PC-3 (cell line): ENCODE data around the gene DNM3. TPM values are rescaled to one million over a fixed set of nuclear protein-coding genes. Genes with fewer than 3 reads are reported as not detected.

ENCODE experiments used
- ATAC-seq: fragments of 200-7000 bp; cut with Tn5 transposase; 2 replicates; pipeline ENCODE4 v1.9.1; 2020; ENCODE audit warnings: mild to moderate bottlenecking, moderate library complexity
- BruUV-seq: library from RNA; stranded (reverse); fragments of 400-500 nt; replicated peaks from 2 replicates; lab custom pipeline; 2021; lab: Mats Ljungman, UMichigan
- CTCF ChIA-PET: fragments of 300-600 bp; sonication (Branson Sonifier 250); formaldehyde crosslinking; loops from one replicate; lab custom pipeline; 2022; ENCODE audit warnings: antibody characterized with exemption; lab: Charles Lee
- POLR2A ChIA-PET: fragments of 300-600 bp; sonication (Branson Sonifier 250); formaldehyde crosslinking; loops from one replicate; lab custom pipeline; 2022; ENCODE audit warnings: antibody characterized with exemption; ENCODE audit not compliant: unreplicated experiment; lab: Charles Lee
- DNase-seq: peaks from one replicate; pipeline ENCODE4 v3.0.0-alpha.2; 2015
- H2AFZ ChIP-seq: fragments of 300-600 bp; sonication (generic); 2 replicates; pipeline ENCODE4 v1.6.0; 2016; ENCODE audit warnings: antibody characterized with exemption, low read length
- H3F3A ChIP-seq: fragments of 300-600 bp; sonication (generic); one replicate; pipeline ENCODE4 v1.6.0; 2017; ENCODE audit warnings: antibody characterized with exemption, low read length, control low read depth, mild to moderate bottlenecking; ENCODE audit not compliant: unreplicated experiment
- H3K27ac ChIP-seq: fragments of 300-600 bp; sonication (generic); 2 replicates; pipeline ENCODE4 v1.5.1; 2016; ENCODE audit warnings: mild to moderate bottlenecking, low read length
- H3K27me3 ChIP-seq: fragments of 300-600 bp; sonication (generic); 2 replicates; pipeline ENCODE4 v1.6.1; 2016; ENCODE audit warnings: low read length, mixed read lengths
- H3K36me3 ChIP-seq: fragments of 300-600 bp; sonication (generic); 2 replicates; pipeline ENCODE4 v1.6.1; 2016; ENCODE audit warnings: low read depth, mixed run types, low read length, mixed read lengths
- H3K4me1 ChIP-seq: fragments of 300-600 bp; sonication (generic); 2 replicates; pipeline ENCODE4 v1.5.1; 2016; ENCODE audit warnings: low read length; ENCODE audit not compliant: insufficient read depth
- H3K4me2 ChIP-seq: fragments of 300-600 bp; sonication (generic); 2 replicates; pipeline ENCODE4 v1.6.0; 2016; ENCODE audit warnings: low read length
- H3K4me3 ChIP-seq: fragments of 300-600 bp; sonication (generic); 2 replicates; pipeline ENCODE4 v1.5.1; 2016; ENCODE audit warnings: mild to moderate bottlenecking, low read length, mixed read lengths
- H3K79me2 ChIP-seq: fragments of 300-600 bp; sonication (generic); 2 replicates; pipeline ENCODE4 v1.6.1; 2017; ENCODE audit warnings: low read length, mixed read lengths
- H3K9ac ChIP-seq: fragments of 300-600 bp; sonication (generic); 2 replicates; pipeline ENCODE4 v1.6.0; 2016; ENCODE audit warnings: mild to moderate bottlenecking, low read length
- H3K9me2 ChIP-seq: fragments of 300-600 bp; sonication (generic); replicated peaks from 2 replicates; pipeline ENCODE4 v1.6.1; 2016; ENCODE audit warnings: mixed run types, low read length, mixed read lengths
- H3K9me3 ChIP-seq: fragments of 300-600 bp; sonication (generic); 2 replicates; pipeline ENCODE4 v1.6.1; 2016; ENCODE audit warnings: low read length, mixed read lengths
- H4K20me1 ChIP-seq: fragments of 300-600 bp; sonication (generic); 2 replicates; pipeline ENCODE4 v1.6.1; 2016; ENCODE audit warnings: low read length, mixed read lengths
- EZH2 ChIP-seq: fragments of 300-600 bp; sonication (generic); IDR thresholded peaks from one replicate; pipeline ENCODE4 v1.6.1; 2017; ENCODE audit warnings: antibody characterized with exemption, mild to moderate bottlenecking, low read length; ENCODE audit not compliant: unreplicated experiment
- EZH2phosphoT487 ChIP-seq: fragments of 300-600 bp; sonication (generic); IDR thresholded peaks from 2 replicates; pipeline ENCODE4 v1.6.1; 2018; ENCODE audit warnings: mild to moderate bottlenecking, antibody characterized with exemption, low read length, borderline replicate concordance
- intact Hi-C: fragments of 100-400 bp; cut with micrococcal nuclease; formaldehyde crosslinking; loops from 2 replicates; pipeline ENCODE4 v1.9.0; 2023
- total RNA-seq: library from RNA; depleted of rRNA; stranded (reverse); fragments of >200 nt; gene quantifications from 2 replicates; pipeline ENCODE4 v1.2.3, GENCODE V29; 2014
- TF ChIP-seq, protein P1 (sequence below): fragments of 300-600 bp; sonication (generic); conservative IDR thresholded peaks from 2 replicates; pipeline ENCODE4 v1.5.1; 2017; ENCODE audit warnings: antibody characterized with exemption, low read depth, mild to moderate bottlenecking, low read length

DNM3 gene
- total RNA-seq, 1 experiment from 2014 or later, result 0.98 TPM

DNA sequence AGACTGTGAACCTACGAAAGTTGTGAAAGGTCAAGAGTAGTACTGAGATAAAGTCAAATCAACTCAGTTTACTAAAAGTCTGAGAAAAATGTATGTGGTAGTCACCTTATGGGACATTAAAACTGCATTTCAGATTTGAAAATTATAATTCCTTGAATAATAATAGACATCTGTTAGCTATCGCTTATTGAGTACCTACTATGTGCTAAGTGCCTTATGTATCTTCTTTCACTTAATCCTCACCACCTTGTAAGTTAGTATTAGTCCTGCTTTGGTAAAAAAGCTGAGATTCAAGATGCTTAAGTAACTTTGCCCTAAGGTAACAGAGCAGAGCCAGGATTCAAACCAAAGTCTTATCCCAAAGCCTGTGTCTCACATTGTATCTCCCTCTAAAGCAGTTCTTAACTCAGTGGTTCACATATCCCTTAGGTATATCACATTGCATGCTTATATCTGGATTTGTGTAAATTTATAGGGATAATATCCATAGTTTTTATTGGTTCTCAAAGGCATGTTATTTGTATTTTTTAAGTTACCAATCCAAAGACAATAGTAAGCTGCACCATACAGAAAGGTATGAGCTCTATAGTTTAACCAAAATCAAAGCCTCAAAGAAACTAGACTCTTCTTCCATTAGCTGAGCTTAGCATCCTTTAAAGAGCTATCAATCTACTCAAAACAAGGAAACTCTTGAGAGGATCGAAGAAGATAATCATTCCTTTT lies 601.7 kb downstream of the DNM3 start:
- ATAC-seq (no peak), DNase-seq (no peak)
- Histone ChIP-seq H3K9ac (peak overlapping the region; percentile 88), H3F3A (peaks cover 1% of the 10 kb centered on the region), H3K79me2 (peaks cover 45% of the 10 kb centered on the region), H3K27me3 (no peaks in the 10 kb centered on the region), H3K4me1 (peaks cover 39% of the 10 kb centered on the region), H3K9me2 (no peaks in the 10 kb centered on the region), H2AFZ (peak overlapping the region; percentile 88), H3K27ac (no peak overlapping the region), H3K4me2 (peak overlapping the region; percentile 82), H3K36me3 (peaks cover 6% of the 10 kb centered on the region), H3K9me3 (0 out of 2 replicates have a peak, but pooled peaks cover under 1% of the 10 kb centered on the region), H3K4me3 (peak overlapping the region; percentile 75), H4K20me1 (no peaks in the 10 kb centered on the region)
- ChIA-PET POLR2A (interaction anchor here (0.6 to 2.3 kb wide), 5 partner anchors 13 to 982 kb away, joined by 3 to 25 read pairs (median 4); partner anchors contain the start of gene SUCO), CTCF (interaction anchor here (0.6 to 1.4 kb wide), 5 partner anchors 26 to 727 kb away, joined by 3 read pairs; no protein-coding TSS in a partner anchor)
- TF ChIP-seq, protein P1, sequence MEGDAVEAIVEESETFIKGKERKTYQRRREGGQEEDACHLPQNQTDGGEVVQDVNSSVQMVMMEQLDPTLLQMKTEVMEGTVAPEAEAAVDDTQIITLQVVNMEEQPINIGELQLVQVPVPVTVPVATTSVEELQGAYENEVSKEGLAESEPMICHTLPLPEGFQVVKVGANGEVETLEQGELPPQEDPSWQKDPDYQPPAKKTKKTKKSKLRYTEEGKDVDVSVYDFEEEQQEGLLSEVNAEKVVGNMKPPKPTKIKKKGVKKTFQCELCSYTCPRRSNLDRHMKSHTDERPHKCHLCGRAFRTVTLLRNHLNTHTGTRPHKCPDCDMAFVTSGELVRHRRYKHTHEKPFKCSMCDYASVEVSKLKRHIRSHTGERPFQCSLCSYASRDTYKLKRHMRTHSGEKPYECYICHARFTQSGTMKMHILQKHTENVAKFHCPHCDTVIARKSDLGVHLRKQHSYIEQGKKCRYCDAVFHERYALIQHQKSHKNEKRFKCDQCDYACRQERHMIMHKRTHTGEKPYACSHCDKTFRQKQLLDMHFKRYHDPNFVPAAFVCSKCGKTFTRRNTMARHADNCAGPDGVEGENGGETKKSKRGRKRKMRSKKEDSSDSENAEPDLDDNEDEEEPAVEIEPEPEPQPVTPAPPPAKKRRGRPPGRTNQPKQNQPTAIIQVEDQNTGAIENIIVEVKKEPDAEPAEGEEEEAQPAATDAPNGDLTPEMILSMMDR, result no peak
- TF ChIP-seq EZH2 (no peak), EZH2phosphoT487 (no peak)
- BruUV-seq, result no TSS peak
- intact Hi-C loops, result no loop called here

GRCh38 chr1:172443666-172444453 lies 602.6 kb downstream of the DNM3 start, which contains the start of gene PIGC:
PIGC (minus strand) TSS chr1:172444069; CDS start chr1:172442622, 1,447 bp downstream.
- Histone ChIP-seq H3K27ac (peak within 1 kb of the TSS; percentile 69), H2AFZ (peak within 1 kb of the TSS; percentile 88), H3K9me2 (no peaks in the 10 kb centered on the region), H3K9ac (peak within 1 kb of the TSS; percentile 88), H3K27me3 (no peaks in the 10 kb centered on the region), H3K79me2 (peaks cover 42% of the 10 kb centered on the region), H3K36me3 (peaks cover 6% of the 10 kb centered on the region), H4K20me1 (no peaks in the 10 kb centered on the region), H3K4me1 (peaks cover 47% of the 10 kb centered on the region), H3K9me3 (no peaks in the 10 kb centered on the region), H3K4me2 (peak within 1 kb of the TSS; percentile 82), H3K4me3 (peak within 1 kb of the TSS; percentile 75), H3F3A (peaks cover 10% of the 10 kb centered on the region)
- ChIA-PET CTCF (interaction anchor here (0.6 to 1.4 kb wide), 12 partner anchors 12 to 728 kb away, joined by 3 to 14 read pairs (median 4); partner anchors contain the start of gene SUCO), POLR2A (interaction anchor here (0.6 to 2.3 kb wide), 5 partner anchors 14 to 981 kb away, joined by 3 to 25 read pairs (median 3); partner anchors contain the start of gene SUCO)
- ATAC-seq (peak; percentile 76), DNase-seq (peak; percentile 99)
- TSS peak; percentile 44 for BruUV-seq
- TF ChIP-seq EZH2phosphoT487, result no peak
- TF ChIP-seq, protein P1, result peak; percentile 100
- intact Hi-C loops, result loop anchor here (1.0 to 2.0 kb wide), 6 partner anchors 15 to 442 kb away; no protein-coding TSS in a partner anchor
